Stimulated activated CD4-positive, alpha-beta T cell treated with anti-CD3 and anti-CD28 coated beads, Interleukin-15, amount 100 ng/mL, for 48 hours (primary cell): ENCODE measurements around the gene RPL15.

Experiments used
- DNase-seq, 2 donors: peaks; one replicate each; pipeline ENCODE4 v3.0.0-alpha.2; 2020; ENCODE audit warnings: low read depth in 2 of 2

The RPL15 gene

GRCh38 chr3:23928524-23928923 is 11.6 kb downstream of the RPL15 start:
- DNase-seq = no peak

GRCh38 chr3:23931597-23931996 is 14.7 kb downstream of the RPL15 start:
- no peak for DNase-seq

DNA sequence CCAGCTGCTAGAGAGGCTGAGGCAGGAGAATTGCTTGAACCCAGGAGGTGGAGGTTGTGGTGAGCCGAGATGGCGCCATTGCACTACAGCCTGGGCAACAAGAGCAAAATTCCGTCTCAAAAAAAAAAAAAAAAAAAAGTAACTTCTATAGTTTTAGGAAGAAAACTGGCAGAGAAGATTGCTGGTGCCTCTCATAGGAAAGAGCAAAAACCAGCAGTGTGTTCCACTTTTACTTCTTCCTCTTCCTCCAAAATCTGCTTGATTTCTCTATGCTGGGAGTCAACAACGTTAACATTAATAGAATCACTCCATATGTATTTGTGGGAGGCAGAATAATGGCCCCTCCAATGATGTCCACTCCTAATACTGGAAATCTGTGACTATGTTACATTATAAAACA is 15.6 kb downstream of the RPL15 start:
- no peak for DNase-seq

GRCh38 chr3:23934253-23934652 is 17.3 kb downstream of the RPL15 start:
- DNase-seq = no peak

- DNase-seq = no peak
These were observed 20.4 kb downstream of the RPL15 start for GRCh38 chr3:23937296-23937695.

GRCh38 chr3:23938688-23939087 is 21.8 kb downstream of the RPL15 start:
- no peak for DNase-seq

DNA sequence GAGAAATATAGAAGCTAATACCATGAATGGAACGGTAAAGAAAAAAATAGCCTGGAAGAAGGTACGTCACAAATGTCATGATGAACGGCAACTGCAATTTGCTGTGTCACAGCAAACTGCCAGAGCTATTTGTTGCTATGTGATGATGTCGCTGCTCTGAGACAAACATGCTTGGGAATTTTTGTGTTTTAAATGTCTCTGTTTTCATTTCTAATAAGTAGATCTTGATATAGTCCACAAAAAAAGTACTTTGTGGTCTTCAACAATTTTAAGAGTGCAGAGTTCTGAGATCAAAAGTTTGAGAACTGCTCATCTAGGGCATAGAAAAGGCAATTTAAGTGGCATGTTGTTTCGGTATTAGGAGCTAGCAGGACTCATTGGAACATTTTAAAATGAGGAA is 23.8 kb downstream of the RPL15 start:
- no peak for DNase-seq

DNA sequence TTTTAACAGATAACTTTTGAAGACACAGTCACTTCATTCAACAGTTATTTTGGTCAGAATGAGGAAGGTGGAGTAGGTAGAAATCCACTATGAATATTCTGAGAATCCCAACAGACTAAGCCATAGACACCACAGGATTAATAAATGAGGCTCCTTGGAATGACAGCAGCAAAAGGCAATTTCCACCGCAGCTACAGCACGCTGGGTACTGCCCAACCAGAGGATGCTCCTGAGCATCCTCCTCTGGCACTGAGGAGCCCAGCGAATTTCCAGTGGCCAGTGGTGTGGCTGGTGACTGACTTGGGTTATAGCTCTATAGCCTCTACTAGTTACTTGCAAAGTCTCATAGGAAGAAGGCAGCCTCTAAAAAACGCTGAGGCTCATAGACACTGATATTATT is 24.5 kb downstream of the RPL15 start:
- DNase-seq = no peak

- DNase-seq = no peak
These were observed 25.6 kb downstream of the RPL15 start for GRCh38 chr3:23942546-23942945.

GRCh38 chr3:23944007-23944783 is 27.3 kb downstream of the RPL15 start:
- no peak for DNase-seq

GRCh38 chr3:23944861-23945662 is 28.1 kb downstream of the RPL15 start, which contains the start of gene NR1D2:
TSS of gene NR1D2 (plus strand) at chr3:23945286. CDS start at chr3:23945579, 293 bp downstream.
- DNase-seq = peak; percentile 37 to 65

DNA sequence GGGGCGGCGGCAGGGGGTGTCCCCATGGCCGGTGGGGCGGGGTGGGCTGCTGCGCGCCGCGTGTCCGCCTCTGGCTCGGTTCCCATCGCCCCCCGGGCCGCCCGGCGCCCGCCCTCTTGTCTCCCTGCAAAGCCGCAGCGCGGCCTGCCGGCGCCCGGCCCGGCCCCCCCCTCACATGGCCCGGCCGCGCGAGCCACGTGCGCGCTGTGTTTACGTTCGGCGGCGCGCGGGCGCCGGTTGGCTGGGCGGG is 28.7 kb downstream of the RPL15 start:
- no peak for DNase-seq

DNA sequence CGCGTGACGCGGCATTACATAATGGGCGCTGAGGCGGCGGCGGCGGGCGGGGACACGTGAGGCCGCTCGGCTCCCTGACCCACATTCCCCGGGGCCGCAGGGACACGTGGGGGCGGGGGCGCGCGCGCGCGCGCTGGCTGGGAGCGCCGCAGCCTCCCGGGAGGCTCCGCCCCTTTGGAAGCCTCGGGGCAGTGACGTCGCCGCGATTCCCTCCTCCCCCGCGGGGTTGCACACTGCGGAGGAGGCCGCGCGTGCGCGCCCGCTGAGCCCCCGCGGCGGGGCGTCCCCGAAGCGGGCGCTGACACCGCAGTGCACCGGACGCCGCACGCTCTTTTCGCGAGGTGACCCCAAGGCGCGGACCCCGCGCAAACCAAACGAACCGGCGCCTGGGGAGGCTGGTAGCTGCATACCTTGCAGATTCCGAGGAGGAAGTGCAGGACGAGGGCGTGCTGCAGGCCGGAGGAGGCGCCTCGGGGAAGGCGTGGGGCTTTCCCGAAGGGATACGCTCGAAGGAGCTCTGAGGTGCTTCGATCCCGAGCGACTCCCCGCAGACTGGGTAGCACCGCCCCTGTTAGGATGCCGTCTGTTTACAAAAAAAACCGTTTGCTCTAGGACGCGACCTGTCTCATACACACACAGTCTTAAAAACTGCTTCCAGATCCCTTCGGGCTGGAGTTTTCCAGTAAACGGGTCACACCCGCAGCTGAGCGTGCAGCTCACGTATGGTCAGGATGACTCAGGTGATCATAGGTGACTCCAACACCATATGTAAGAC is 29.2 kb downstream of the RPL15 start:
- DNase-seq = peak; percentile 93 to 95

DNA sequence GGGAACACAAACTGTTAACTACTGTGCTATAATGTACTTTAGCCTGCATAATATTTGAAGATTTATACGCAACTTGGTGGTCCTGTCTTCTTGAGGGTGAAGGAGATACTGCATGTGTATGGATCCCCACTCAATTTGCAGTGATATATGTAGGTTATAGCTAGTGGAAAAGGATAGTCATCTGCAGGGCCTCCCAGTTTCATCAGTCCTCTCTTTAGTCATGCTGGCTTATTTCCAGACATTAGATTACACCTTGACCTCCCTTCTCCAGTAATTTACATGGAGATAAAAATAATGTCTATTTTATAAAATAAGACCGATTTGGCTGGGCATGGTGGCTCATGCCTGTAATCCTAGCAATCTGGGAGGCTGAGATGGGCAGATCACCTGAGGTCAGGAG is 31.8 kb downstream of the RPL15 start:
- DNase-seq = no peak

DNA sequence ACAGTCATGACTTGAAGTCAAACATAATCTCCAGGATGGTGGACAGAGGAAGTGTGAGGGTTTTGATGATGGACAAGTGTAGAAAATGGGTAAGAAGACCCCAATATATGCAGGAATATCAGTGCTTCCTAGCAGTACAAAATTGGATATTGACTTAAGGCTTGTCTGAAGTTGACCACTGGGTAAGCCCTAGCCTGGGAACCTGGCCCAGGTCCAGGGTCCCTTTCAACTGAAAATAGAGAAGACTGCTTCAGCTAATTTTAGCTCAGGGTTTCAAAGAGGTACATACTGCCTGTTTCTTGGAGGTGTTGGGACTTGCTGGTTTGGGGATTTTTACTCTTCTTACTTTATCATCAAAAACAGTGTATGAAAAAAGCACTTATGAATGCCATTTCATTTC is 32.9 kb downstream of the RPL15 start:
- DNase-seq = no peak

DNA sequence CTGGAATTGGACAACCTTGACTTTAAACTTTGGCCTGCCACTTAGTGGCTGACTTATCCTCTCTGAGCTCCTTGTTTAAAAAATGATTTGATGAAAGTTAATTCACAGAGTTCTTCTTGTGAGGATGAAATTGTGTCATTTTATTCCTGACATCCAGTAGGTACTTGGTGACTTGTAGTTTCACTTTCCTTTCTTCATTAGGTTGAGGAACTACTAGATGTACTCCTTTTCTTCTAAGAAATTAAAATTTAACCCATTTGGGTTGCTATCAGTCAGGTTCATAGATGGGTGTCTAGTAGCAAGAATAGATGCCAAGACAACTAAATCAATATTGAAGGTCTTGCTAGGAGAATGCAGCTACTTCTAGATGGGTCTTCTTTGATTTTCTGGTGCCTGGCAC is 33.4 kb downstream of the RPL15 start:
- no peak for DNase-seq

DNA sequence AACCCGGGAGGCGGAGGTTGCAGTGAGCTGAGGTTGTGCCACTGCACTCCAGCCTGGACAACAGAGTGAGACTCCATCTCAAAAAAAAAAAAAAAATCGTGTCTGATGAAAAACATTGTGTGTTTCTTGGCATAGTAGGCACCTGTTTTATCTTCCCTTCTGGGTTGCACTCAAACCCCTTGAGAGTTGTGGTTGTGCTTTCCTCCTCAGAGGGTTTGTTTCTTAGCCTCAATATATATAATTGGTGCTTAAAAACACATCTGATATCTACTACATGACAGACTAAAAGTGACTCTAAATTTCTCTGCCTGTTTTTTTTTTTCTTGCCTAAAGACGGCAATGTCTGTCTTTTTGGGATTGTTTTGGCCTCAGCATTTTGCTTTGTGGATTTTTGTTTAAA is 35.7 kb downstream of the RPL15 start:
- no peak for DNase-seq

DNA sequence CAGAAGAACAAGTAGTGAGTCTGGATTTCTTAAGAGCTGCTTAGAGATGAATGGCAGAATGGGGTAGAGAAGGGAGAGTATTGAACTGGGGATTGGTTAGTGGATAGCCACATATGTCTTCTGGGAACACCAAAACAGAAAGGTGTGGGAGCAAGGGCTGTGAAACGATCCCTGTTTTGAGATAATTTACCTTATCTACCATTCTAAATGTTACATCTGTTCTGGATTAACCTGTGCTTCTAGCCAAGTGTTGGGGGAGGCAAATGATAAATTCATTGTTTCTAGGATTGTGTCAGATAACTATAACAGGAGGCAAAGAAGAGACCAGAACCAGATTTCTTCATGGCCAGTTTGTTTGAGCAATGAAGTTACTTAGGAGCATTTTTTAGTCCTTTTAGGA is 36.6 kb downstream of the RPL15 start:
- DNase-seq = no peak

DNA sequence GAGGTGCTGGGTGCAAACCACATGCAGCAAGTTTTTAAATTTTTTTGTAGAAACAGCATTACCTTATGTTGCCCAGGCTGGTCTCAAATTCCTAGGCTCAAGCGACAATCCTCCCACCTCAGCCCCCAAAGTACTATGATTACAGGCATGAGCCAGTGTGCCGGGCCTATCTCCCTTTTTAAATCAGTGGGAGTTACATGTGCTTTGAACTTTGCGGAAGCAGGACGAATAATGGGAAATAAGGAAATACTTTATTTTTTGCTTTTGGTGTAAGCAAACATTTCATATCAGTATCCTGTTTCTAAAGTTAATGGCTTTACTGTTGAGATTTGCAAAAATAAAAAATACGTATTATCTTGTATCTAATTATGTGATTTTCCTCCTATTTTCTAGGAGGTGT is 37.2 kb downstream of the RPL15 start:
- no peak for DNase-seq

GRCh38 chr3:23956701-23957100 is 39.8 kb downstream of the RPL15 start:
- no peak for DNase-seq

DNA sequence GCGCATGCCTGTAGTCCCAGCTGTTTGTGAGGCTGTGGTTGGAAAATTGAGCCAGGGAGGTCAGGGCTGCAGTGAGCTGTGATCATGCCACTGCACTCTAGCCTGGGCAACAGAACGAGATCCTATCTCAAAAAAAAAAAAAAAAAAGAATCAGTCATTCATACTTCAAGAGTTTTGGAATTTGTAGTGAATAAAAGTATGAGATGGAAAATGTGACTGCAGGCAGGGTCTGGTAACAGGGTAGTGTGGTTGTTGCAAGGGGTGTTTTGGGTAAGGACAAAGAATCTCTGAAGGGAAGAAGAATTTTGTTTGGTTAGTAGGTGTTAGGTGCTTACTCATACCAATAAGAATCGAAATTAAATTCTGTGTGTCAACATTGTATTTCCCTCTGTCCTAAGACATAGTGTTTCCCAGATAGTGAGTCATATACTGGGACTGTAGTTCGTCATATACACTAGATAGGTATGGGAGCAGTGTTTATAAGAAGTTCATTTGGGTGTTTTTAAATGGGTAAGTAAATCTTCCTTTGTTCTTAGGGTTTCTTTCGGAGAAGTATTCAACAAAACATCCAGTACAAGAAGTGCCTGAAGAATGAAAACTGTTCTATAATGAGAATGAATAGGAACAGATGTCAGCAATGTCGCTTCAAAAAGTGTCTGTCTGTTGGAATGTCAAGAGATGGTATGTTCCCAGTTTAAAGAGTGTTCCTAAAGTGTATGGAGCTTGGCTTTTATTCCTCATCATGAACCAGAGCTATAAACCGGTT is 42.4 kb downstream of the RPL15 start:
- no peak for DNase-seq

GRCh38 chr3:23960649-23961048 is 43.7 kb downstream of the RPL15 start:
- DNase-seq = no peak
